ENCODE data around the gene LCP2.

- TF ChIP-seq, protein P1, sequence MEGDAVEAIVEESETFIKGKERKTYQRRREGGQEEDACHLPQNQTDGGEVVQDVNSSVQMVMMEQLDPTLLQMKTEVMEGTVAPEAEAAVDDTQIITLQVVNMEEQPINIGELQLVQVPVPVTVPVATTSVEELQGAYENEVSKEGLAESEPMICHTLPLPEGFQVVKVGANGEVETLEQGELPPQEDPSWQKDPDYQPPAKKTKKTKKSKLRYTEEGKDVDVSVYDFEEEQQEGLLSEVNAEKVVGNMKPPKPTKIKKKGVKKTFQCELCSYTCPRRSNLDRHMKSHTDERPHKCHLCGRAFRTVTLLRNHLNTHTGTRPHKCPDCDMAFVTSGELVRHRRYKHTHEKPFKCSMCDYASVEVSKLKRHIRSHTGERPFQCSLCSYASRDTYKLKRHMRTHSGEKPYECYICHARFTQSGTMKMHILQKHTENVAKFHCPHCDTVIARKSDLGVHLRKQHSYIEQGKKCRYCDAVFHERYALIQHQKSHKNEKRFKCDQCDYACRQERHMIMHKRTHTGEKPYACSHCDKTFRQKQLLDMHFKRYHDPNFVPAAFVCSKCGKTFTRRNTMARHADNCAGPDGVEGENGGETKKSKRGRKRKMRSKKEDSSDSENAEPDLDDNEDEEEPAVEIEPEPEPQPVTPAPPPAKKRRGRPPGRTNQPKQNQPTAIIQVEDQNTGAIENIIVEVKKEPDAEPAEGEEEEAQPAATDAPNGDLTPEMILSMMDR (IDR thresholded peaks at IDR 0.05; ENCODE audit: low read depth, low read length): no peak
- no peak for TF ChIP-seq EZH2phosphoT487 (IDR thresholded peaks at IDR 0.05; ENCODE audit: low read depth)
These were observed 64.2 kb downstream of the LCP2 start for GRCh38 chr5:170233358-170233892.
